Measurements from ENCODE around the gene PPP1R13L. TPM values are rescaled to one million over a fixed set of nuclear protein-coding genes. Genes with fewer than 3 reads are reported as not detected.

PPP1R13L gene
- total RNA-seq, 2 donors from 2014 or later: 34.1 to 35.0 TPM

GRCh38 chr19:45333609-45334303 is 71.1 kb downstream of the PPP1R13L start:
- ATAC-seq (no peak), DNase-seq (no peak)
- intact Hi-C loops (cut with DNase I, micrococcal nuclease): no loop called here

GRCh38 chr19:45331411-45331810 is 73.5 kb downstream of the PPP1R13L start:
- DNase-seq (no peak), ATAC-seq (no peak)
- intact Hi-C loops (cut with DNase I, micrococcal nuclease): no loop called here

Small RNAs within 50 kb of the gene (microRNA-seq; reads per million reads assigned to microRNA genes)
- gene MIR6088: 0 reads per million in 2 donors

Other genes with a start within 250 kb of the PPP1R13L start
- gene NKPD1, start 244.1 kb downstream of the PPP1R13L start, total RNA-seq: under 1 TPM; 0.08 to 0.15 TPM
- 10 to 100 TPM; 45.0 to 46.9 TPM for gene TRAPPC6A, start 226.8 kb downstream of the PPP1R13L start, total RNA-seq
- gene BLOC1S3, start 226.3 kb downstream of the PPP1R13L start, total RNA-seq: 10 to 100 TPM; 11.2 to 13.5 TPM
- gene EXOC3L2, start 159.7 kb downstream of the PPP1R13L start, total RNA-seq: 1 to 10 TPM; 1.3 to 1.4 TPM
- 10 to 100 TPM; 18.0 to 24.7 TPM for gene MARK4, start 153.8 kb downstream of the PPP1R13L start, total RNA-seq
- gene CKM, start 82.2 kb downstream of the PPP1R13L start, total RNA-seq: under 1 TPM in 1 of 2 donors, not detected in 1; 0.50 TPM
- gene KLC3, start 64.3 kb downstream of the PPP1R13L start, total RNA-seq: not detected
- gene ERCC2, start 34.5 kb downstream of the PPP1R13L start, total RNA-seq: 10 to 100 TPM in 1 of 2 donors, 1 to 10 TPM in 1; 8.7 to 13.4 TPM
- gene POLR1G, start 1.6 kb upstream of the PPP1R13L start, total RNA-seq: 1 to 10 TPM; 3.0 to 3.2 TPM
- gene ERCC1, start 18.8 kb upstream of the PPP1R13L start, total RNA-seq: 10 to 100 TPM; 37.1 to 43.6 TPM
- gene FOSB, start 62.9 kb upstream of the PPP1R13L start, total RNA-seq: 10 to 100 TPM in 1 of 2 donors, 1 to 10 TPM in 1; 4.4 to 46.0 TPM
- gene RTN2, start 92.0 kb upstream of the PPP1R13L start, total RNA-seq: 1 to 10 TPM; 3.4 to 6.1 TPM
- gene PPM1N, start 93.4 kb upstream of the PPP1R13L start, total RNA-seq: 1 to 10 TPM in 1 of 2 donors, under 1 TPM in 1; 0.37 to 1.6 TPM
- 100 to 1,000 TPM; 218 to 260 TPM for gene VASP, start 102.4 kb upstream of the PPP1R13L start, total RNA-seq
- 10 to 100 TPM; 12.9 to 14.0 TPM for gene OPA3, start 179.7 kb upstream of the PPP1R13L start, total RNA-seq
- gene GPR4, start 197.1 kb upstream of the PPP1R13L start, total RNA-seq: 1 to 10 TPM in 1 of 2 donors, under 1 TPM in 1; 0.59 to 1.5 TPM
- gene EML2, start 234.3 kb upstream of the PPP1R13L start, total RNA-seq: 100 to 1,000 TPM; 105 TPM

Measured in left colon (tissue), 2 donors.